Ascending aorta (tissue), 2 donors: ENCODE results near the gene LMBRD2. TPM values are rescaled to one million over a fixed set of nuclear protein-coding genes. Genes with fewer than 3 reads are reported as not detected.

Source experiments
- DNase-seq, 2 donors: peaks; one replicate each; pipeline ENCODE4 v3.0.0-alpha.2; 2019; ENCODE audit warnings: low spot score in 2 of 2
- H3K27ac ChIP-seq, 2 donors: fragments of 200-600 bp; sonication (generic); one replicate each; pipeline ENCODE4 v1.5.1; 2016 to 2017; ENCODE audit warnings: mild to moderate bottlenecking in 1 of 2
- H3K27me3 ChIP-seq: fragments of 200-600 bp; sonication (generic); one replicate; pipeline ENCODE4 v1.5.1; 2017
- H3K36me3 ChIP-seq, 2 donors: fragments of 200-600 bp; sonication (generic); one replicate each; pipeline ENCODE4 v1.5.1; 2016
- H3K4me1 ChIP-seq, 2 donors: fragments of 200-600 bp; sonication (generic); one replicate each; pipeline ENCODE4 v1.5.1; 2016 to 2017; ENCODE audit warnings: mild to moderate bottlenecking in 1 of 2
- H3K4me3 ChIP-seq, 2 donors: fragments of 200-600 bp; sonication (generic); one replicate each; pipeline ENCODE4 v1.5.1; 2016 to 2017; ENCODE audit warnings: mild to moderate bottlenecking in 1 of 2
- H3K9me3 ChIP-seq, 2 donors: fragments of 200-600 bp; sonication (generic); one replicate each; pipeline ENCODE4 v1.5.1; 2016
- CTCF ChIP-seq, 3 experiments: fragments of 200-600 bp in 2 of 3; fragments of 450-650 bp in 1 of 3; sonication (generic) in 2 of 3; IDR thresholded peaks; one replicate each; pipeline ENCODE4 v1.5.1; 2016 to 2019; ENCODE audit warnings: antibody characterized with exemption in 3 of 3, mild to moderate bottlenecking in 1 of 3, moderate library complexity in 1 of 3
- intact Hi-C: fragments of 100-400 bp; cut with DNase I; formaldehyde crosslinking; loops from one replicate; pipeline ENCODE4 v1.15.1; 2023
- total RNA-seq: library from RNA; depleted of rRNA; stranded (reverse); fragments of >200 nt; gene quantifications from one replicate; pipeline ENCODE4 v1.1.0, GENCODE V29; 2016

Gene LMBRD2
- total RNA-seq, 1 donor from 2014 or later, result 24.5 TPM

GRCh38 chr5:36099748-36100147 is 51.9 kb downstream of the LMBRD2 start:
- no peak for DNase-seq
- H3K27me3 ChIP-seq, result no peaks in the 10 kb centered on the region
- H3K36me3 ChIP-seq, result peaks cover 1 to 13% of the 10 kb centered on the region in 2 donors
- H3K27ac ChIP-seq, result no peak overlapping the region
- TF ChIP-seq CTCF (IDR thresholded peaks at IDR 0.05), result no peak
- H3K4me1 ChIP-seq, result no peaks in the 10 kb centered on the region
- H3K9me3 ChIP-seq, result no peaks in the 10 kb centered on the region
- intact Hi-C loops, result no loop called here
- no peak overlapping the region for H3K4me3 ChIP-seq

- Histone ChIP-seq H3K4me3 (no peak overlapping the region), H3K4me1 (no peaks in the 10 kb centered on the region), H3K9me3 (no peaks in the 10 kb centered on the region), H3K27me3 (no peaks in the 10 kb centered on the region), H3K27ac (no peak overlapping the region), H3K36me3 (no peaks in the 10 kb centered on the region)
- intact Hi-C loops, result no loop called here
- no peak for DNase-seq
- no peak for TF ChIP-seq CTCF (IDR thresholded peaks at IDR 0.05)
Measured at GRCh38 chr5:36096486-36096885, 55.2 kb downstream of the LMBRD2 start.

- no peaks in the 10 kb centered on the region for H3K9me3 ChIP-seq
- H3K36me3 ChIP-seq, result no peaks in the 10 kb centered on the region
- H3K4me3 ChIP-seq, result no peak overlapping the region
- no peaks in the 10 kb centered on the region for H3K4me1 ChIP-seq
- no peaks in the 10 kb centered on the region for H3K27me3 ChIP-seq
- intact Hi-C loops, result no loop called here
- H3K27ac ChIP-seq, result no peak overlapping the region
- no peak for DNase-seq
- TF ChIP-seq CTCF (IDR thresholded peaks at IDR 0.05), result no peak
Measured at GRCh38 chr5:36089989-36090388, 61.7 kb downstream of the LMBRD2 start.

- H3K9me3 ChIP-seq, result no peaks in the 10 kb centered on the region
- DNase-seq, result no peak
- H3K4me3 ChIP-seq, result no peak overlapping the region
- intact Hi-C loops, result no loop called here
- peak in 2 of 3 experiments; percentile 23 to 36 for TF ChIP-seq CTCF (IDR thresholded peaks at IDR 0.05)
- no peaks in the 10 kb centered on the region for H3K27me3 ChIP-seq
- no peak overlapping the region for H3K27ac ChIP-seq
- no peaks in the 10 kb centered on the region for H3K4me1 ChIP-seq
- H3K36me3 ChIP-seq, result no peaks in the 10 kb centered on the region
Measured at GRCh38 chr5:36079200-36079781, 72.4 kb downstream of the LMBRD2 start.

- no peak for DNase-seq
- Histone ChIP-seq H3K27ac (no peak overlapping the region), H3K9me3 (no peaks in the 10 kb centered on the region), H3K4me1 (no peaks in the 10 kb centered on the region), H3K27me3 (no peaks in the 10 kb centered on the region), H3K4me3 (no peak overlapping the region), H3K36me3 (no peaks in the 10 kb centered on the region)
- intact Hi-C loops, result no loop called here
- no peak for TF ChIP-seq CTCF (IDR thresholded peaks at IDR 0.05)
Measured at GRCh38 chr5:36078430-36078829, 73.3 kb downstream of the LMBRD2 start.
